Glomerular visceral epithelial cell (primary cell): ENCODE measurements around the gene DMAC2L.

Experiments
- DNase-seq: peaks from one replicate; pipeline ENCODE4 v3.0.0-alpha.2; 2016; ENCODE audit errors: extremely low spot score

The DMAC2L gene

DNA sequence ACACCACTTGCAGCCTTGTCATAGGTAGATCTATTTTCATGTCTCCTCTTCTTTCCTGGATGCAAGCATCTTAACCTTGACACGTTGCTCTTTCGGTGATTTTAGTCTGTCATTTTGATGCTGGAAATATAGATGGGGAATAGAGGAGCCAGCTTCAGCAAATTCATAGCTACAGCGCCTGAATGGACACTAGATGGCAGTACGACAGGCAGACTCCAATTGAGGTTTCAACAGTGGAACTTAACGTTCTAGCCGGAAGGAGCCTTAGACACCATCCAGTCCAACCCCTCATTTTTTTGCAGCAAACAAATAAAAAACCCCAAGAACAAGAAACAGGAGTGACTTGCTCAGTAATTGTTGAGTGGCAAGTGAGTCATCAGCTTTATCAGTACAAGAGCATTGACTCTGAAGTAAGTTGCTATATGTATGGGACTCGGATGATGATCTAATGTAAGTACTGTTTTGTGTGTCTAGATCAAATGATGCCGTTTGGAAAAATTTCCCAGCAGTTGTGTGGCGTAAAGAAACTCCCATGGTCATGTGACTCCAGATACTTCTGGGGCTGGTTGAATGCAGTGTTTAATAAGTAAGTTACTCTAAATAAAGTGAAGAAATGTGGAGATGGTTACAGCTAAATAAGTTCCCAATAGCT lies 9.0 kb downstream of the DMAC2L start:
- DNase-seq: peak; percentile 87

DNA sequence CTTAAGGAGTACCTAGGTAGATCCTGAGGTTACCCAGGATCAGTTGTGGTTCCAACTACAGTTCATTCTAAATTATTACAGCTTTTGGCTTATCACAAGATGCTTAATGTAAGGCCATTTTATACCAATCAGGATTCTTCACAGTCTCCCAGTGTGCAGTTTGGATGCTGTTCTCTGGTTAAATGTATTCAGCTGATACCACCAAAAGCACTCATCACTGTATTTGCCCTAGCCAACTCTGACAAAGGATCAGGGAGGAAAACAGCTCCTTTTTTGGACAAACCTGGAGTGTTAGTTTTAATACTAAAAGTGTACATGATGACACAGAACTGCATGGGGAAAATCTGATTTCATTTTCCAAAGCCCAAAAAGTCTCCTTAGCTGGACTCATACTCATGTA lies 19.5 kb downstream of the DMAC2L start:
- DNase-seq: no peak

DNA sequence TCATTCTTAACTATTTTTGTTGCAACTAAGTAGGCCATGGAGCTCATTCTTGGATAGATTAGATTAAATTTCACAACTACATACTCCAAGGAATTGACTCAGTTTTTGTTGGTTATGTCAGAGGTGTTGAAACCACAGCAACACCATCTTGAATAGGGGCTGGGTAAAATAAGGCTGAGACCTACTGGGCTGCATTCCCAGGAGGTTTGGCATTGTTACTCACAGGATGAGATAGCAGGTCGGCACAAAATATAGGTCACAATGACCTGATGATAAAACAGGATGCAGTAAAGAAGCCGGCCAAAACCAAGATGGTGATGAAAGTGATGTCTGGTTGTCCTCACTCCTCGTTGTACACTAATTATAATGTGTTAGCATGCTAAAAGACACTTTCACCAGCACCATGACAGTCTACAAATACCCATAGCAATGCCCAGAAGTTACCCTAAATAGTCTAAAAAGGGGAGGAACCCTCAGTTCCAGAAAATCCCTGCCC lies 20.9 kb downstream of the DMAC2L start:
- peak; percentile 25 for DNase-seq

DNA sequence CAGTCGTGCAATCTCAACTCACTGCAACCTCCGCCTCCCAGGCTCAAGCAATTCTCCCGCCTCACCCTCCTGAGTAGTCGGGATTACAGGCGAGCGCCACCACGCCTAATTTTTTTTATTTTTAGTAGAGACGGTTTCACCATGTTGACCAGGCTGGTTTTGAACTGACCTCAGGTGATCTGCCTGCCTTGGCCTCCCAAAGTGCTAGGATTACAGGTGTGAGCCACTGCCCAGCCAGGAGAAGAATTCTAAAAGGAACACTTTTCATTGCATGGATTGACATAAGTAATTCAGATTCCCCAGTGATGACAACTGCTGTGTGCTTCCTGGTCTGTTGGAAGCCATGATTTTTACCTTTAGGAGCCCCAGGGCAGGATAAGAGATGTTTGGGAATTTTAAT lies 22.1 kb downstream of the DMAC2L start:
- no peak for DNase-seq

DNA sequence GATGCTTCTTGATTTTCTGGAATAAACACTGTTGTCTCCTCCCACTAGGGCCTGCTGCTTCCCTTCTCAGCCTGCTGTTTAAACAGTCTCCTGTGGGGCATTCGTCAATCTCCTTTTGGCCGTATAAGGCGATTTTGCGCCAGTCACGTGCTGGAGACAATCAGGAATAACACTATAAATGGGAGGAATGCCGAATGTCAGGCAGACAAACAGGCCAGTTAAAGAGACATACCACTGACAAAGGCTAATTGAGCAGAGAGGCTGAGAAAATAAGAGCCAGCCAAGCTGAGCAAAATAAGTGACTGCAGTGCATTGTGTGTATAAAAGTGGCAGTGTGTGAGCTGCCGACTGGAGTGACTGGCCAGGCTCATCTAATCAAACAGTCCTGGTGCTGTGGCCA lies 23.3 kb downstream of the DMAC2L start:
- DNase-seq: no peak

DNA sequence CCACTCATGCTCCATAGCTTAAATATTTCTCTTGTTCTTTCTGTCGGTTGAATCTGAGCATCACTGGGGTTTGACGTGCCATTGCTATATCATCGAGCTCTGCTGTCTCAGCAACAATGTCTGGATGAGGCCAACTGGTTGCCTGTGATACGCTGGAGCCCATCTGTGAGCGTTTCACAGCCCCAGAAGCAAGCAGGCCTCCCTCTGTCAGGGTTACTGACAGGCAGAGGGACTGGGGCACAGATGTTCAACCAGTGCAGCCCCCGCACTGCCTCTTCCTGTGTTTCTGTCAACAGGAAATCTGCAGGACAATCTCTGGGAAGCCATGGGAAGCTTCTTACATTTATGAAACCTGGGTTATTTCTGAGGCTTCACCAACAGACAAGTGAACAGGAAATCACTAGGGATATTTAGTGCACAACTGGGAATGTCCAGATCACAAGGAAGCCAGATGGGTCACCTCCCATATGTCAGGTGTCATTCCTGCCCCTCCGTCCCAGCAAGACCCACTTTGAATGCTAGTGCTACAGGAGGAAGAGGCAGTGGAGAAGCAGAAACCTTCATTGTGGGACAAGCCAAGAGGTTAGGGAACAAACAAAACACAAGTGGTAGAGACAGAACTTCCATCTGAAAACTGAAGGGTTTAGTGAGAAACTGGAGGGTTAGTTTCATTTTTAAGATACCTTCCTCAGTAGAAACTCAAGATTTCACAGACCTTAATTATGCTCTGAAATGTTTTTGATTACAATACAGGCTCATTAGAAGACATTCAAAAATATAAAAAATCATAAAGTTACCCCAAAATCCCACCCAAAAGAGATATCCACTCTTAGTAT lies 24.1 kb downstream of the DMAC2L start:
- DNase-seq: no peak

DNA sequence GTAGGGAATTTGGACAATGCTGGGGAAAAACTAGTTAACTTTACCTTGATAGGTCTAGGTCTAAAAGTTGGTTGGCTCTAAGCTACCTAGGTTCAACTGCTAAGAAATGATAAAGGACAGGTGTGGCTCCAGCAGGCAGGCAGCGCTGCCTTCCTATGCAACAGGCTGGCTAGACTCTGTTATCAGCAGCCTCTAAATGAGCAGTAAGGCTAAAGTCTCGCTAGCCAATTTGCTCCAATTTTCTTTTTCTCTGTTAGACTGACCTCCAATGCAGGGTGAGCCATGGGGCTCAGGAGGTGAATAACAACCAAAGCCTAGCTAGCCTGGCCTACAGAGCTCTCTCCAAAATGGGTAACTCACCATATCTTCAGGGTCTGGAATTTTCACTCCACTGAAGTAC lies 26.5 kb downstream of the DMAC2L start:
- DNase-seq: no peak

DNA sequence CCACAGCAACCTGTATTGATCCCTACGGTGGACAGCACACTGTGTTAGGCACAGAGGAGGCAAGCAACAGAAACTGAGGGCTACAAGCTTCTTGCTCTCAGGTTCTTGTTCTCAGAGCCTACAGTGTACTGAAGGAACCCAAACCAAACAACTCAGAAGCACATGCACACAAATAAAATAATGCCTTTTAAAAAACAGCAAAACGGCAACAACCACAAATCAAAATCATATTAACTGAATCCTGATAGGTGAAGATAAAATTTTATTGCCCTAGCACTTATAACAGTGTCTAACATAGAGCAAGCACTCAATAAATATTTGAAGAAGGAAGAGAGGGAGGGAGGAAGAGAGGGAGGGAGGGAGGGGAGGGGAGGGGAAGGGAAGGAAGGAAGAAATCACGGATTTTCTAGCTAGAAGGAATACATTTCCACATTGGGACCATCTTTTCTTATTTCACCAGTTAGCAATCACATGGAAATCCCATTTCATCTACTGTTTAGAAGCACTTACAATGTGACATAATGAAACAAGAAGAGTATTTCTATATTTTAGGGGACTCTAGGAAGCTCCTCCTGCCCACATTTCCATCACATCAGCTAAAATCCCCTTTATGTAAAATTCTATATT lies 27.2 kb downstream of the DMAC2L start:
- no peak for DNase-seq

DNA sequence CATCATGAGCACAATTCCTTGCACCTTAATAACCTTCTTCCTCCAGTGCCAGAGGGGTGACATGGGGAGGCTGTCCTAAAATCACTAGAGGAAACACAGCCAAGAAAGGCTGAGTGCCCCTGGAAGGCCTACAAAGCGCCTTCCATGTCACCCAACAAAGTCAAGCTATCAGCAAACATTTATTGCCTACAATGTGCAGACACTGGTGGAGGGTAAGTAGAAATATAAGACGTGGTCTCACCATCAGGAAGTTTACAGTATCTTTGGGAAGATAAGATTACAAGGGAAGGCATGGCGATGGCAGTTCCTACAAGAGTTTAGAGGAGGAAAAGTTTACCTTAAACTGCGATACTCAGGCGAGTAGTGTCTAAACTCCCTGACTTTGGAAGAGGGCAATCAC lies 27.9 kb downstream of the DMAC2L start:
- no peak for DNase-seq

DNA sequence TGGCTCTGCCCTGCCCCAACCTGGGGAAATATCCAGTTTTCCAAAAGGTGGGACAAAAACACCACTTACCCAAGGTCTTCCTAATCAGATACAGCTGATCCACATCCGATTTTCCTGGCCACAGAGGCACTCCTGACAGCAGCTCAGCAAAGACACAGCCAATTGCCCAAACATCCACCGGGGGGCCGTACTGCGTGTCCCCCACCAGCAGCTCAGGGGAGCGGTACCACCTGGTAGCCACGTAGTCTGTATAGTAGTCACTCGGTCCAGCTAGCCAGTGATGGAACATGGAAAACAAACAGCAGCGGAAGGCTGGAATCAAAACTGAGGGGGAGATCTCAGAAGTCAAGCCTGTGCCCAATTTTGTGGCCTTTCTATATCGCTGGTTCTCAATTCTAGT lies 28.8 kb downstream of the DMAC2L start:
- DNase-seq: no peak

DNA sequence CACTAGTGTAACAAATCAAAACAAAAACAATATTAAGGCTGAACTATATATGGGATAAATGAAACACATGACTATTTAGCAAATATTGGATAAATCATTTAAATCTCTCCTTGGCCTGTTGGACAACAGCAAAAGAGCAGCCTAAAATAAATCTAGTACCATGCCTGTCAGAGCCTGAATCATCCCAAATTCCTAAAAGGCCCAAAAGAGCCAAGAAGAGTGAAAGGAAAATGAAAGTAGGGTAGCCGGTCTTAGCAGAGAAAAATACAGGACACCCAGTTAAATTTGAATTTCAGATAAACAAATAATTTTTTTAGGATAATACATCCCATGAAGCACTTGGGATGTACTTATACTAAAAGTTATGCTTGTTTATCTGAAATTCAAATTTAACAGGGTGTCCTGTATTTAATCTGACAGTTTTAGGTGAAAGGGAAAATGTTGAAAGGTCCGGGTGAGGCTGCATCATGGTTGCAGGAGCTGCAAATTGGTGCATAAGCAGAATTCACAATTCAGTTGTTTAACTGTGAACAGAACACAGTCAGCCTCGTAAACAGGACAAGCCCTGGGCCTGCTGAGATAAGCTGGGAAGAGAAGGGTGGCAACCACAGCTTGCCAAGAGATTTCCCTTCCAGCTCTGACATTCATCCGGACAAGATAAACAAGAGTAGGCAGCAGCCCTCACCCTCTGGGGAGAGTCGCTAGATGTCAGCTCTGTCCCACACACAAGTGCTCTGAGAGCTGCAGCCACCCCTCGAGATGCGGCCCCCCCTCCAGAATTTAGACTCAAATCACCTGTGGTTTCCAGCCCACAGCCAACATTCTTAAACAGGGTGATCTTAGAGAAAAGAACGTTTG lies 30.3 kb downstream of the DMAC2L start:
- peak; percentile 89 for DNase-seq

DNA sequence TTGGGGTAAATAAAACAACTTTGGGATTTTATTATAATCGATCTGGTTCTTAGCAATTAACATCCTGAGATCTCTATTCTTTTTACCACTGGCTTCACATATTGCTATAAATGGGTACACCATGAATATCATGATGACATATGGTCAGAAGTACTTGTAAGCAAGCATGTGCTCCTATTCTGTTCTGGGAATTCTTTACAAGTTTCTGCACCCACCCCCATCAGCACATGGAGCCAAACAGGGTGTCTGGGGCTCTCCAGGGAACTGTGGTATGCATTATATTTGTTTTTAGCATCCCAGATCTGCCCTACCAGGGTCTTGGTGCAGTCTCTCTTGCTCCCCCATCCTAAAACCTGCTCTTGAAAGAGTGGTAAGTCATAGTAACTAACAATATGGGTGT lies 31.3 kb downstream of the DMAC2L start:
- no peak for DNase-seq

DNA sequence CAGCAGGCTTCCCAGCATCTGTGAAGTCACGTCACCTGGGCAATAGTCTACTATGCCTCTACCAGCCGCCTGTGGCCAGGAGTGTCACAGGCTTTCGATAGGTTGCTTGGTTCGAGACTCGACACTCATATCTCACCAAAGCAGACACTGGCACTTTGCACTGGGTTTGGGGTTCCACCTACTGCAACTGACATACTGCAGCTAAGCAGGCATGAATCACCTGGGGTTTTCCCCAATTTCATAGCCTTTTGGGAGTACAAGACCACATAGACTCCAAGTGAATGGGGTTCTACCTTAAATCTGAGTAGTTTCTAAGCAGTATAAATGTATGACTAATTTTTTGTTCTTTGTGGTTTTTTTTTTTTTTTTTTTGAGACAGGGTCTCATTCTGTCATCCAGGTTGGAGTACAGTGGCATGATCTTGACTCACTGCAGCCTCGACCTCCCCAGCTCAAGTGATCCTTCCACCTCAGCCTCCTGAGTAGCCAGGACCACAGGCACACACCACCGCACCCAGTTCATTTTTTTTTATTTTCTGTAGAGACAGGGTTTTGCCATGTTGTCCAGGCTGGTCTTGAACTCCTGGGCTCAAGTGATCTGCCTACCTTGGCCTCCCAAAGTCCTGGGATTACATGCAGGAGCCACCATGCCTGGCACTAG lies 32.1 kb downstream of the DMAC2L start:
- peak; percentile 74 for DNase-seq

DNA sequence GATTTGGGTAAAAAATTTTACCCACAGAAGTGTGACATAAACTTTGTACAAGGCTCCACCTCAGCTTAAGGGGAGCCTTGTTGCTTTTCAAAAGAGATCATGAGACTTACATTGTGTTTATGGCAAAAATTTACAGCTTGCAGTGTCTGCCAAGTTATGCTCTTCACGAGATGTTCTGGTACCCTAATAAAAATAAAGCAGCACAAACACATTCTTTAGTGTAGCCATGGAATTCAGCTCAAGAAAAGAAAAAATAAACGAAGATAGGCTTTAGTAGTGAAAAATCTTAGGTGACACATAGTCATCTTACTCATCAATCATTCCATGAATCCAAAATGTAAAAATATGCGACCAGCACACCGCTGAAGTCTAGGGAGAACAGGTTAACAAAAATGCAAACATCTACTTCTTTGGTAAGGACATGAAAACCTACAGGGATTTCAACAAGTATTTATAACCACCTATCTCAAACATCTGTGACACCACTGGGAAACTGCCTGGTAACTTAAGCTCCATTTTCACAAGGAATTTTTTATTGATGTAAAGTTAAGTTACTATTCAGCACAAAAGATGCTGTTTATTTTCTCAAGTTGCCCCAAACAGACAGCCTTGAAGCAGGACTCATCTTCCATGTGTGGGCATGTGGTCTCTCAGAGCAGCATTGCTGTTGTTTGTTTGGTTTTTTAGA lies 32.9 kb downstream of the DMAC2L start:
- DNase-seq: no peak

DNA sequence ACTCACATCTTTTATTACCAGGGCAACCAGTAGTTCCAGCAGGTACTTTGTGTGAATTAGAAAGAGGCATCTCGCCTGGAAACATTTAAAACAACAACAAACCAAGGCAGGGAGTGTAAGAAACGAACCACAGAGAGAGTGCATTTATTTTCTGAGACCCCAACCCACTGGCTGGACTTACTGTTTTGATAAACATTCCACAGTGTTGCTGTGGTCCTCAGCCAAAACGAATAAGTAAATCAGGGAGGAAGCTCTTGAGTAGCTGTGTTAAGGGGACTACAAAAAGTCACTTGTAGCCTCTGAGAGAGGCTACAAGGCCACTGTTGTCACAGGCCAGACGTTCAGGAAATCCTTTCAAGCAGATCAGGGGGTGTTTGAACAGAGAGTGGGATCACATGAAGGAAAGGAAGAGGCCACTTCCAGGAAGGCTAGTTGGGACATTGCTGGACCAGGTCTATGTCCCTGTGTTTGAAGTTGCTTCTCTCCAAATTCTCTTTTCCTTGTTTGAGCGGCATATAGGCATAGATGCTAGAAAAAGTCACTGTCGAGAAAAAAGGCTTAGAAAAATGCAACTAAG lies 33.8 kb downstream of the DMAC2L start:
- DNase-seq: no peak

DNA sequence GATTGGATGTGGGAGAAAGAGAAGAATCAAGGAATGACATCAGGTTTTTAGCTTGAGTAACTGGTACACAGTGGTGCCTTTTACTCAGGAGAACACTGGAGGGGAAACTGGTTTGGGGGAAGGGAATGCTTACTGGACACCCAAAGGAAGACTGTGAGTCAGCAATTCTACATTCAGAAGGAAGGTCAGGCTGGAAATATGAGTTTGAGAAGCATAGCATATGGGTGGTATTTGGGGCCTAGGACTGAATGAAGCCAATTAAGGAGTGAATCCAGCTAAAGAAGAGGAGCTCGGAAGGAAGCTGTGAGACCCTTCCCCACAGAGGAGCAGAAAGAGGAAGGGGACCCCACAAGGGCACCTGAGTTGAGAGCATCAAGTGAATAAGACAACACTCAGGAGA lies 35.4 kb downstream of the DMAC2L start:
- no peak for DNase-seq

DNA sequence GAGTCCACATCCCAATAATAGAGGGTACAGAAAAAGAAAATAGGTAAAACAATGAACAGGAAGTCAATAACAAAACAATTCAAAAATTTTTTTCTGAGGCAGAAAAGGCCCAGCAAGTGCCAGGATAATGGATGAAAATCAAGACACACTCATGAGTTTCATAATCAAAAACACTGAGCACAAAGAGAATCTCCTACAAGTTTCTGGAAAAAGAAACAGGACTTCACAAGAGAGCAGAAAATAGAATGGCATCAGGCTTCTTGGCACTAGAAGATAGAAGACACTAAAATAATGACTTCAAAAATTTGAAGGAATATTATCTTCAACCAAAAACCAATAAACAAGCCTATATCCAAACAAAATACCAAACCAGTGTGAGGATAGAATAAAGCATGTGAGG lies 36.8 kb downstream of the DMAC2L start:
- DNase-seq: no peak

DNA sequence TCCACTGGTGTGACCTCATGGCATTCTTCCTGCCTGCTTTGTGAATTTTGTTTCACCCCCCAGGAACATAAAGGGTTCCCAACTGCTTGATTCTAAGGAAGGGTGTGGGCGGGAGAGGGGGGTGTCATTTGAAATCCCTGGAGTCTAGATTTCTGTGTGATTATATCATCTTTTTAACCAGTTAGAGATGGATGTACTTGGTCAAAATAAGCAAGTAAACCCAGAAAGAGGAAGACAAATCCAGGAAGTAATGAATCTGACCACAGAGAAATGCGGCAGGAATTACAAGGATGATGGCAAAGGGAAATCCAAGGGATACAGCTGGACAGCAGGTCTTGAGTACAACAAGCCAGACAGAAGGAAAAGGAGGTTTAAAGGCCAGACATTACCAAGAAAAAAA lies 38.9 kb downstream of the DMAC2L start:
- DNase-seq: peak; percentile 60

DNA sequence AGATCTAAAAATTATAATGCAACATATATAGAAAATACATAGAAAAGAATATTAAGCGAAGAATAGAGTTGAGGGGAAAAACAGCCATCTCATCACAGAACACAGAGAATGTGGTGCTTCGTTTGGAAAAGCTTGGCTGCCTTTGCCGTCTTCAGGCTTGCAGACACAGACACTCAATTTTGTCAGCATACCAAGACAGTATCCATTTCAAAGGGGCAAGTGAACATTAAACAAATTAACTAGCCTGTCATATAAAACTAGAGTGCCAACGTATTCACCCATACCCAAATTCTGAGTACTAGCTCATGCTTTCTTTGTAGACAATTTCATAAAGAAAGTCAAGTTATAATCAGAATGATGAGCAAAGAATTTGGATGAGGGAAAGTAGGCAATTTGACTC lies 40.5 kb downstream of the DMAC2L start:
- no peak for DNase-seq

DNA sequence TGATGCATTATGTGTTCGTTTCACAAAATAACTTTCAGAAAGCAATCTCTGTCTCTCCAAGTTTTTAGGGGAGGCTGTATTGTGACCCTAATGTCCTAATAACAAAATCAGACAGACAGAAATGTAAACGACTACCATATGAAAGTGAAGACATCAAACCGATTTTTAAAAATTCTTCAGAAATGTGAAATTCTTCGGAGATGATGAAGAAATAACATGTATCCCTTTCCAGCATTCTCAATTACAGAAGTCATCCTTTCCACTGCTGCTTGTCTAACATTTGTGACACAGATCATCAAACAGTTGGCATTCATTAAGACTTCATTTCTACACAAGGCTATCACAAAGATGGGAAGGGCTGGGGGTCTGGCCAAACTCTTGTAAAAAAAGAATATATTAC lies 41.0 kb downstream of the DMAC2L start:
- no peak for DNase-seq
